ENCODE measurements around the gene HTR1E.
"Not testable (repeated sequence)": the region's sequence is repeated elsewhere in the genome, so short reads cannot be mapped to it uniquely, and the experiment has no call there.

The HTR1E gene

DNA sequence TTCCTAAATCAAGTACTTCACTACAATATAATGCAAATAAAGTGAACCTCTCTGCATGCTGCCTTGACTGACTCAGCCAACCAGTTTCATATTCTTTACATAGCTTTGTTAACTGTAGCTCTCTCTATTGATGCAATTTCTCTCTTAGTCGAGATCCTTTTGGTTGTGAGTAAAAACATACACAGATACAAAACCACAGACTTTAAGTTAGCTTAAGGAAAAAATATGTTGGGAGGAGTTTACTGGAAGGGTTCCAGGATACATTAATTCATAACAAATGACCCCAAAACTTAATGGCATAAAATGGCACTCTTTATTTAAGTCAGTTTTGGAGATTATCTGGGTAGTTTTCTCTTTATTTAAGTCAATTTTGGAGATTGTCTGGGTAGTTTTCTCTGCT lies 15.7 kb downstream of the HTR1E start:
- no peaks in the 10 kb centered on the region for H3K36me3 Mint-ChIP-seq (ENCODE audit: low read depth)
- no peaks in the 10 kb centered on the region for H3K9me3 Mint-ChIP-seq
- no peak overlapping the region for H3K27ac Mint-ChIP-seq
- no peaks in the 10 kb centered on the region for H3K4me1 Mint-ChIP-seq (ENCODE audit: low read depth)
- no peak overlapping the region for H3K4me3 Mint-ChIP-seq
- H3K27me3 Mint-ChIP-seq: no peaks in the 10 kb centered on the region
- intact Hi-C loops (cut with micrococcal nuclease): no loop called here

DNA sequence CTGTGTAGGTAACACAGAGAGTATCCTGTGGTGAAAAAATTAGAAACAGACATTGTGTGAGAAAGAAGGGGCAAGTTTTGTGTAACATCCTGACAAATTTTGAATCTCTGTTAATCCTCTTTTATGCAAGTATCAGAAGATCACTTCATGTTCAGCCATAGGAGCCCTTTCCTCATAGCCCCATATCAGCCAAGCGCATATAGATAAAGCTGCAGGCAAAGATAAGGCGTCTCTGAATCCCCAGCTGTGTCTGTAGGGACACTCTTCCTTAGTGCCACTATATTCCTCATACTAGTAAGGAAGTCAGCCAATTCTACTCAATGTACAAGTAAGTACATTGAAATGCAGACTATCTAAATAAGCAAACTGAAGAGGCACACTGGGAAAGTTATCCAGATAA lies 22.3 kb downstream of the HTR1E start:
- intact Hi-C loops (cut with micrococcal nuclease): no loop called here
- Mint-ChIP-seq H3K4me3 (no peak overlapping the region), H3K36me3 (ENCODE audit: low read depth) (no peaks in the 10 kb centered on the region)

DNA sequence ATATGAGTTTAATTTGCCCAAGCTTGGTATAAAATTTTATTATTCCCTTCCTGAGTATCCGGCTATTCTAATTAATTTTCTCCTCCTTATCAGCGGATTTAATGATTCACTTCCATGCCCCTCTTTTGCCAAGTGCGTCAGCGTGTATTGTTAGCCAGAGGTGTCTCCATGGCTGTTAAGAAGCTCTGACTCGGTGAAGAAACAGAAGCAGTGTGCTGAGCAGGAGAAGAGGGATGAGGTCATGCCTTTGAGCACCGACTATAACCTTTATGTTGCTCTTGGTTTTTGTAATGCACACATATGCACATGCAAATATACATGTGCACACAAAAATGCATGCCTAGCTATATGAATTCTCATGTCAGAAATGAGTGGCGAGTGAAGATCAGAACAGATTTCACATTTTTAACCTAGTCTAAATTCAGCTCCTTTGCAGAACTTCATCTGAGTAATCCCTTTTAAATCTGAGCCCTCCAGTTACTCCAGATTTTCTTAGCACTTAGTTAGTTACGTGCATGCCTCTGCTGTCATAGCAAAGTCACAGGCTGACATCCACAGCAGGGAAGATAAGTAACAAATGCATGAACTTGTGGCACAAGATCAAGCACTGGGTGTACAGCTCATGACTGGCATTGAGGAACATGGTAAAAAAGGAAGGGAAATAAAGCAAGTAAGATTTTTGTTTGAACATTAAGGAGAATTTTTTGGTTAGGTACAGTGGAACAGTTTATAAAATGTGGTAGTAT lies 24.3 kb downstream of the HTR1E start:
- Mint-ChIP-seq H3K36me3 (ENCODE audit: low read depth) (no peaks in the 10 kb centered on the region), H3K9me3 (no peaks in the 10 kb centered on the region), H3K27ac (no peak overlapping the region), H3K4me3 (no peak overlapping the region), H3K4me1 (ENCODE audit: low read depth) (no peaks in the 10 kb centered on the region), H3K27me3 (no peaks in the 10 kb centered on the region)
- intact Hi-C loops (cut with micrococcal nuclease): no loop called here

More for the DNA sequence above, 22.3 kb downstream of the HTR1E start:
- Mint-ChIP-seq H3K4me1 (ENCODE audit: low read depth) (no peaks in the 10 kb centered on the region), H3K9me3 (no peaks in the 10 kb centered on the region), H3K27ac (no peak overlapping the region), H3K27me3 (no peaks in the 10 kb centered on the region)

DNA sequence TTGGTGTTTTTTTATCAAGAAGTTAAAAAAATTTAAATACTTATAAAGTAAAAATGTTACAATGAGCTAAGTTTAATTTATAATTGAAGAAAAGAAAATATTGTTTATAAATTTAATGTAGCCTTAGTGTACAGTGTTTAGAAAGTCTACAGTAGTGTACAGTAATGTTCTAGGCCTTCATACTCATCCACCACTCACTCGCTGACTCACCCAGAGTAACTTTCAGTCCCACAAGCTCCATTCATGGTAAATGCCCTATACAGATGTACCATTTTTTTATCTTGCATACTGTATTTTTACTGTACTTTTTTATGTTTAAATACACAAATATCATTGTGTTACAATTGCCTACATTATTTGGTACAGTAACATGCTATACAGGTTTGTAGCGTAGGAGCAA lies 26.0 kb downstream of the HTR1E start:
- no peaks in the 10 kb centered on the region for H3K9me3 Mint-ChIP-seq
- H3K27ac Mint-ChIP-seq: no peak overlapping the region
- no peaks in the 10 kb centered on the region for H3K27me3 Mint-ChIP-seq
- H3K4me1 Mint-ChIP-seq (ENCODE audit: low read depth): no peaks in the 10 kb centered on the region
- intact Hi-C loops (cut with micrococcal nuclease): no loop called here
- H3K4me3 Mint-ChIP-seq: no peak overlapping the region
- no peaks in the 10 kb centered on the region for H3K36me3 Mint-ChIP-seq (ENCODE audit: low read depth)

DNA sequence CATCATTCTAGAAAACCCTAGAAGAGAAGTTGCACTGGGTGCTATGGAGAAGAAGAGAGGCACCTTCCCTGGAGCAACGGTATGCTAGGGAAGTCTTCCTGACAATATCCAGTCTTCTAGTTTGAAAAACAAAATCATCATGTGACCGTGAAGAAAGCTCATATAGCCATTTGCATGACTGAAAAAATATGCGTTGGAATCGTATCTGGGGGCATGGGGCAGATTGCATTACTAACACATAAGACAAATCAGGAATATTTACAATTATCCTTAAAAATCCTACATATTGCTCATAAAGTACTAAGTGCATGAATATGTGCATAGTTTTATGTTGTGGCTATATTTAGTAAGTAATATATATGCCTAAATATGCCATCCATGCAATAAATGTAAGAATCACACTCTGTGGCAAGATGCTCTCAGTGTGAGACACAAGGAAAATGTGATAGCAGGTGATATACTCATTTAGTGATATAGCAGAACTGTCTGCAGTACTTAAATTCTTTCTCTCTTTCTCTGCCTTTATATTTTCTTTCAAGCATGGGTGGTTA lies 26.8 kb downstream of the HTR1E start:
- H3K4me1 Mint-ChIP-seq (ENCODE audit: low read depth): no peaks in the 10 kb centered on the region
- intact Hi-C loops (cut with micrococcal nuclease): no loop called here
- no peak overlapping the region for H3K27ac Mint-ChIP-seq
- no peaks in the 10 kb centered on the region for H3K36me3 Mint-ChIP-seq (ENCODE audit: low read depth)
- H3K27me3 Mint-ChIP-seq: no peaks in the 10 kb centered on the region
- H3K9me3 Mint-ChIP-seq: no peaks in the 10 kb centered on the region
- no peak overlapping the region for H3K4me3 Mint-ChIP-seq

DNA sequence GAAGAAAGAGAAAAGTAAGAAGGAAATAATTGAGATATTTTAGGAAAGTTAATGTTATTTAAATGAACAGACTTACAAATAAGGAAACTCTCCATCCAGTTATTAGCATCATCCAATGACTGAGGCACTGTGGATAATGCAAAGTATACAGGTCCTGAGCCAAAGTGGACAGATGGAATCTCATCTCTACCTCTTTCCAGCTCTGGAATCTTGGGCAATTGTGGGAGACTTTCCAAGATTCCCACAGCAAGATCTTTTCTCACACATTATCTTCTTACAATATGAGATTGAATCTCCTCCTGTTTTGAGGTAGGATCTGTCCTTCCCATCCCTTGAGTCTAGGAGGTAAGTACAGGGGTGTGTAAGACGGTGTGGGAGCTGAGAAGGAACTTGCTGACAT lies 28.9 kb downstream of the HTR1E start:
- no peaks in the 10 kb centered on the region for H3K4me1 Mint-ChIP-seq (ENCODE audit: low read depth)
- H3K4me3 Mint-ChIP-seq: no peak overlapping the region
- no peaks in the 10 kb centered on the region for H3K36me3 Mint-ChIP-seq (ENCODE audit: low read depth)
- H3K27me3 Mint-ChIP-seq: no peaks in the 10 kb centered on the region
- intact Hi-C loops (cut with micrococcal nuclease): no loop called here
- no peaks in the 10 kb centered on the region for H3K9me3 Mint-ChIP-seq
- H3K27ac Mint-ChIP-seq: no peak overlapping the region

DNA sequence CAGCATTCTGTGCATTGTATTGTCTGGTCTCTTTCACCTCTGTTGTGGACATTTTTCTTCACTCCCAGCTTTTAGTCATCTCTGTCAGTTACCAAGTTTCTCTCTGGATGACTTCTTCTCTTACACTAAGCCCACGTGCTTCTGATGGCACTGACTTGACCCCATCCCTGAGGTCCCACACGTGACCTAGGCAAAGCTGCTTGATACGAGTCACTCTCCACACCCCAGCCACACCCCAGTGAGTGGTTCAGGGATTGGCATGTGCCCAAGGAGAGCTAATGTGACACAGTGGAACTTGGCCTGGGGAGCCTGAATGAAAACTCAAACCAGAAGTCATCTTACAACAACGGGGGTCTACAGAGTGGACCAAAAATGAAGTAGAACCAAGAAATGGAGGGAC lies 32.2 kb downstream of the HTR1E start:
- no peaks in the 10 kb centered on the region for H3K27me3 Mint-ChIP-seq
- intact Hi-C loops (cut with micrococcal nuclease): no loop called here
- no peaks in the 10 kb centered on the region for H3K4me1 Mint-ChIP-seq (ENCODE audit: low read depth)

DNA sequence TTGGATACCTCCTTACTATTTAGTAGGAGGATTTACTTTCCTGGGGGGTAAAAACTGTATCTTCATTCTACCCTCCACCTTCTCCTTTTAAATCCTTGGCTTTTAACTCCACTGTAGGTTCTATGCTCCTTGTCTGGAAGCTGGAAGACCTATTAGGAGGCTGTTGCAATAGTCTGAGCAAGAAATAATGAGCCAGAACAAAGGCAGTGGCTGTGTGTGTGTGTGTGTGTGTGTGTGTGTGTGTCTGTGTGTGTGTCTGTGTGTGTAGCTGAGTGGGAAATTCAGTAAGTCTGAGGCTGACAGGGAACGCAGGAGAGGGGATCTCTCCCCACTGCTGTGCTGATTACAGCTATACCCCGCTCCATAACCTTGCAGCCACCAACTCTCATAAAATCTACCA lies 35.8 kb downstream of the HTR1E start:
- Mint-ChIP-seq H3K36me3 (ENCODE audit: low read depth) (no peaks in the 10 kb centered on the region), H3K27me3 (no peaks in the 10 kb centered on the region), H3K9me3 (no peaks in the 10 kb centered on the region), H3K27ac (no peak overlapping the region), H3K4me3 (no peak overlapping the region), H3K4me1 (ENCODE audit: low read depth) (no peaks in the 10 kb centered on the region)
- intact Hi-C loops (cut with micrococcal nuclease): no loop called here

More for the DNA sequence above, 32.2 kb downstream of the HTR1E start:
- Mint-ChIP-seq H3K36me3 (ENCODE audit: low read depth) (no peaks in the 10 kb centered on the region), H3K27ac (no peak overlapping the region), H3K4me3 (no peak overlapping the region), H3K9me3 (no peaks in the 10 kb centered on the region)

DNA sequence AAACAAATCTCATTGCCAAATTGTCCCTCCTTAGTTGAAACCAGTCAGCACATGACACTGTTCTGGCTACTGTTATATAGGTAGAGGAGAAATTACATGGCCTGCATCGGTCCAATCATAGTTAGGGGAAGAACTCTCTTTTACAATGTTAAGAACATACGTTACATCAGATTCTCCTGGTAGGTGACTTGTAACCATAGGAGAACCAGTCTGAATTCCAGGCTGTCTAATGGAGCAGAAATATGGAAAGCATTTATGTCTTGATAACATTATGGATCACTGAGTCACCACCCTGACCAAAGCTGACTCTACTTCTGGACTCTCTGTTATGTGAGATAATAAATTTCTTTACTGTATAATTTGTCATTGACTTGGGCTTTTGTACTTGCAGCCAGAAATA lies 40.9 kb downstream of the HTR1E start:
- H3K4me1 Mint-ChIP-seq (ENCODE audit: low read depth): no peaks in the 10 kb centered on the region
- intact Hi-C loops (cut with micrococcal nuclease): no loop called here
- no peak overlapping the region for H3K27ac Mint-ChIP-seq
- no peaks in the 10 kb centered on the region for H3K36me3 Mint-ChIP-seq (ENCODE audit: low read depth)
- no peak overlapping the region for H3K4me3 Mint-ChIP-seq
- H3K9me3 Mint-ChIP-seq: no peaks in the 10 kb centered on the region
- H3K27me3 Mint-ChIP-seq: no peaks in the 10 kb centered on the region

DNA sequence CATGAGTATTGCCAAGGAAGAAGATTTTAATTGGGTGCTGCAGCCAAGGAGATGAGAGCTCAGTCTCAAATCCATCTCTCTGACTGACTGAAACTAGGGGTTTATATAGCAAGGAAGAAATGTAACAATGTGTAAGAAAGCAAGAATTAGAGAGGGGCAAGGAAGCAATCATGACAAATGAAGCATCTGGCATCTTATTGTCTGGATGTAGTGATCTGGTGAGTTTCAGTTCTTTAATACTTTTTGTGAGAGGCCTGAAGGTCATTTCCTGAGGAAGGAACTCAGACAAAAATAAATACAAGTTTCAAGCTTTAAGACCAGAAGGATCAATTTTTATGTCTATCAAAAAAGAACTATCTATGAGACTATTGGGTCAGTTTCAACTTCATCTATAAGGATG lies 64.2 kb downstream of the HTR1E start:
- H3K4me3 Mint-ChIP-seq: no peak overlapping the region
- no peak overlapping the region for H3K27ac Mint-ChIP-seq
- H3K4me1 Mint-ChIP-seq (ENCODE audit: low read depth): no peaks in the 10 kb centered on the region
- H3K9me3 Mint-ChIP-seq: peaks cover 12% of the 10 kb centered on the region
- intact Hi-C loops (cut with micrococcal nuclease): no loop called here
- H3K36me3 Mint-ChIP-seq (ENCODE audit: low read depth): no peaks in the 10 kb centered on the region
- H3K27me3 Mint-ChIP-seq: peaks cover 1% of the 10 kb centered on the region

DNA sequence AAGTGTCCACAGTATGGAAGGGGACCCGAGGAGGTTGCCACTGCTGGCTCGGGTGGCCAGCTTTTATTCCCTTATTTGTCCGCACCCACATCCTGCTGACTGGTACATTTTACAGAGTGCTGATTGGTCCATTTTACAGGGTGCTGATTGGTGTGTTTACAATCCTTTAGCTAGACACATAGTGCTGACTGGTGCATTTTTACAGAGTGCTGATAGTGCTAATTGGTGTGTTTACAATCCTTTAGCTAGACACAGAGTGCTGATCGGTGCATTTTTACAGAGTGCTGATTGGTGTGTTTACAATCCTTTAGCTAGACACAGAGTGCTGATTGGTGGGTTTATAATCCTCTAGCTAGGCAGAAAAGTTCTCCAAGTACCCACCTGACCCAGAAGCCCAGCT lies 65.1 kb downstream of the HTR1E start:
- H3K27me3 Mint-ChIP-seq; H3K27ac Mint-ChIP-seq; intact Hi-C loops (cut with micrococcal nuclease); H3K36me3 Mint-ChIP-seq (ENCODE audit: low read depth); H3K4me1 Mint-ChIP-seq (ENCODE audit: low read depth); H3K4me3 Mint-ChIP-seq: not testable (repeated sequence)
- H3K9me3 Mint-ChIP-seq: peaks cover 16% of the 10 kb centered on the region

DNA sequence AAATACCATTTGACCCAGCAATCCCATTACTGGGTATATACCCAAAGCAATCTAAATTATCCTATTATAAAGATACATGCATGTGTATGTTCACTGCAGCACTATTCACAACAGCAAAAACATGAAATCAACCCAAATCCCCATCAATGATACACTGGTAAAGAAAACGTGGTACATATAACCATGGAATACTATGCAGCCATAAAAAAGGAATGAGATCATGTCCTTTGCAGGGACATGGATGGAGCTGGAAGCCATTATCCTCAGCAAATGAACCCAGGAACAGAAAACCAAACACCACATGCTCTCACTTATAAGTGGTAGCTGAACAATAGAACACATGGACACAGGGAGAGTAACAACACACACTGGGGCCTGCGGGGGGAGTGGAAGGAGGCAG lies 69.2 kb downstream of the HTR1E start:
- H3K4me3 Mint-ChIP-seq; H3K9me3 Mint-ChIP-seq; H3K27me3 Mint-ChIP-seq; H3K36me3 Mint-ChIP-seq (ENCODE audit: low read depth); H3K27ac Mint-ChIP-seq; intact Hi-C loops (cut with micrococcal nuclease); H3K4me1 Mint-ChIP-seq (ENCODE audit: low read depth): not testable (repeated sequence)

DNA sequence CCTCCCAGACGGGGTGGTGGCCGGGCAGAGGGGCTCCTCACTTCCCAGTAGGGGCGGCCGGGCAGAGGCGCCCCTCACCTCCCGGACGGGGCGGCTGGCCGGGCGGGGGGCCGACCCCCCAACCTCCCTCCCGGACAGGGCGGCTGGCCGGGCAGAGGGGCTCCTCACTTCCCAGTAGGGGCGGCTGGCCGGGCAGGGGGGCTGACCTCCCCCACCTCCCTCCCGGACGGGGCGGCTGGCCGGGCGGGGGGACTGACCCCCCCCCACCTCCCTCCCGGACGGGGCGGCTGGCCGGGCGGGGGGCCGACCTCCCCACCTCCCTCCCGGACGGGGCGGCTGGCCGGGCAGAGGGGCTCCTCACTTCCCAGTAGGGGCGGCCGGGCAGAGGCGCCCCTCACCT lies 72.3 kb downstream of the HTR1E start:
- H3K27ac Mint-ChIP-seq; H3K27me3 Mint-ChIP-seq; H3K4me3 Mint-ChIP-seq; H3K36me3 Mint-ChIP-seq (ENCODE audit: low read depth); H3K9me3 Mint-ChIP-seq; intact Hi-C loops (cut with micrococcal nuclease); H3K4me1 Mint-ChIP-seq (ENCODE audit: low read depth): not testable (repeated sequence)

DNA sequence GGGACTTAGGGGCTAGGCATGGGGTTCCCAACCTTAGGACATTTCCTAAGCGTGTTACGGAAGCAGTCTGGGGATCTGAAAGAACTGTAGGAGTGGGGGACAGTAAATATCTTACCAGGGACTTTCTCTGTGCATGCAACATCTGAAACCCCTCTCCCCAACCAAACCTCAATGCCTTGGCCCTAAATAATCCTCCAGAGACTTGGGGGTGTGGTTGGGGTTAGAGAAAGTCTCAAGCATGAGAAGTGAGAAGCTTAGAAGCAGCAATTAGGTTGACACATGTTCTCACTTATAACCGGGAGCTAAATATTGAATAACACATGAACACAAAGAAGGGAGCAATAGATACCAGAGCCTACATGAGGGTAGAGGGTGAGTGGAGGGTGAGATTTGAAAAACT lies 74.7 kb downstream of the HTR1E start:
- H3K4me3 Mint-ChIP-seq: no peak overlapping the region
- no peak overlapping the region for H3K27ac Mint-ChIP-seq
- H3K36me3 Mint-ChIP-seq (ENCODE audit: low read depth): no peaks in the 10 kb centered on the region
- intact Hi-C loops (cut with micrococcal nuclease): no loop called here
- no peaks in the 10 kb centered on the region for H3K27me3 Mint-ChIP-seq
- H3K9me3 Mint-ChIP-seq: no peaks in the 10 kb centered on the region
- no peaks in the 10 kb centered on the region for H3K4me1 Mint-ChIP-seq (ENCODE audit: low read depth)

DNA sequence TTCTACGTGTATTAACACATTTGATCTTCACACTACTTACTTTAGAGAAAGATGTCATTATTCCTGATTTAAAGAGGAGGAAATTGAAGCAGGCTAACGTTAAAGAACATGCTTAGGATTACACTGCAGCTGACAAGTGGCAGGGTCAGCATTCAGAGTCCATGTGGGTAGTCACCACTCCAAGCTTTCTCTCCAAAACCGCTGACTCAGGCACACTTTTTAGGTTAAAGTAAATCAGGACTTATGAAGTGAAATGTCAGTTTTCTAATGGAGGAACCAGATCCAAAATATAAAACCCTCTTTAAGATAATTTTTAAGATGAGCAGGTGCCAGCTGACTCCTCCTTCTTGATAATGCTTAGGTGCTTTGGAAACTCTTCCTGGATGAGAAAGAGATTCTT lies 75.4 kb downstream of the HTR1E start:
- Mint-ChIP-seq H3K27ac (no peak overlapping the region), H3K36me3 (ENCODE audit: low read depth) (no peaks in the 10 kb centered on the region), H3K4me1 (ENCODE audit: low read depth) (no peaks in the 10 kb centered on the region), H3K9me3 (no peaks in the 10 kb centered on the region), H3K27me3 (no peaks in the 10 kb centered on the region), H3K4me3 (no peak overlapping the region)
- intact Hi-C loops (cut with micrococcal nuclease): no loop called here

All from dendritic cell treated with granulocyte-macrophage colony-stimulating factor and Interleukin-4, amounts not matched to agents 40 ng/mL and 50 ng/mL, for 4 days (primary cell).